Frontal cortex (tissue), 4 donors: ENCODE data around the gene UNKL. TPM values are rescaled to one million over a fixed set of nuclear protein-coding genes. Genes with fewer than 3 reads are reported as not detected.

Experiments used
- DNase-seq, 2 donors: peaks; one replicate each; pipeline ENCODE4 v3.0.0; 2012; ENCODE audit warnings: low spot score in 2 of 2
- FAIRE-seq: peaks from 2 replicates; lab custom pipeline; 2012; peaks lifted over from hg19 to GRCh38; lab: Jason Lieb, UNC
- total RNA-seq: library from RNA; depleted of rRNA; stranded (reverse); fragments of >200 nt; gene quantifications from one replicate; pipeline ENCODE4 v1.2.3, GENCODE V29; 2014
- donor health status: control.
- donor health status: control.
- donor health status: control.

UNKL gene
- total RNA-seq, 1 donor from 2014 or later, result 8.2 TPM

- DNase-seq (no peak), FAIRE-seq (no peak)
These were observed 52.7 kb downstream of the UNKL start for GRCh38 chr16:1361685-1362360.

DNA sequence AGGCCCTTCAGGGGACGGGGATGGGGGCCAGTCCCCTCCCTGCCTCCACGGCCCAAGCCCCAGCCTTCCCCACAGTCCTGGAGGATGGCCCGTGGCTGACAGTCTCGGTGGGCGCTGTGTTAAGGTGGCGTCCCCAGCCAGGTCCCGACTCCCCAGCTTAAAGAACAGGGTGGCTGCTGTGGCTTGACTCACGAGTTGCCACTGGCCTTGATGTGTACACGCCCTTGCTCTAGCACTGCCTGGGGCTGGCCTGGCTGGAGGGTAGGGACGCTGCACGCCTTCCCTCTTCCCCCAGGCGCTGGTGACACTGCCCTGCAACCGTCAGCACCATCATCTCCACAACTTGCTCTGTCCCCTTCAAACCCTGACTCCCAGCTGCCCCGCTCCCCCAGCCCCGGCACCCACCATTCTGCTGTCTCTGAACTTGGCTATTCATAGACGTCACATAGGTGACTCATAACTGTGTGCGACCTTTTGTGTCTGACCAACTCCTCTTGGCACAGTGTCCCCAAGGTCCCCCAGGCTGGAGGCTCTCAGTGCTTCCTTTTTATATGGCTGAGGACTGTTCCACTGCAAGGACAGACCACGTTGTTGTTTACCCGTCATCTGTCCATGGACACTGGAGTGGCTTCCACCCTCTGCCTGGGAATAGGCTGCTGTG lies 56.5 kb downstream of the UNKL start:
- no peak for FAIRE-seq
- no peak for DNase-seq

DNA sequence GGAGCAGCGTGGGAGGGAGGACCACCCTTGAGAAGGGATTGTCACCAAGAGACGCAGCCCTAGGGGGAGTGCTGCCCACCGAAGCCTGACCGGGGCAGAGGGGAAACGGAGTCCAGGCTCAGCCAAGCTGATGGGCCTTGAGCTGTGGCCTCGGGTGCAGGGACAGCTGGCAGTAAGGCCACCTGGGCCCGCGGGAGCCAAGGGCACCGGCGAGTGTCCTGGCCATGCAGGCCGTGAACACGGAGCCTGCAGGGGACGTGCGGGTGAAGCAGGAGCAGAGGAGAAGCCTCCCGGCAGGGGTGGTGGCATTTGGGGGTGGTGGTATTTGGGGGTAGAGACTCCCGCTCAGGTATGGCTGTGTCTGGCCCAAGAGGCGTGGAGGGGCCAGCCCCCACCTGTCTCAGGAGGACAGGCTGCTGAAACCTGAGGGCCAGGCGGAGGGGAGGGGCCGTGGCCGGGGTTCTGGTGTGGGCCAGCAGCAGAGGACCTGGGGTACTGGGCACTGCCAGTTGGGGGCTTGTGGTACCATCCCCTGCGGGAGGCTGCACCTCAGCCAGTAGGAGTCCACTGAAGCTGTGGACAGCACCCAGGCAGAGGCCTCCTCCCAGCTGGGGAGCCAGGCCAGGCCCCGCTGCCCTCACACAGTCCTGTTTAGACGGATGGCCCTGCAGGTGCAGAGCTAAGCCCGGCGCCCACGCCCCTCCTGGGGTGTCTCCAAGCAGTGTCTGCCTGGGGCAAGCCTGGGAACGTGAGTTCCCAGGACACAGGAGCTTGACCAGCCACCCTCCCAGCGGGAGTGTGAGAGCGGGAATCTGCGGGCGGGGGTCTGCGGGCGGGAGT lies 58.2 kb downstream of the UNKL start:
- DNase-seq (no peak), FAIRE-seq (no peak)

GRCh38 chr16:1355591-1355990 lies 58.9 kb downstream of the UNKL start:
- DNase-seq (no peak), FAIRE-seq (no peak)

DNA sequence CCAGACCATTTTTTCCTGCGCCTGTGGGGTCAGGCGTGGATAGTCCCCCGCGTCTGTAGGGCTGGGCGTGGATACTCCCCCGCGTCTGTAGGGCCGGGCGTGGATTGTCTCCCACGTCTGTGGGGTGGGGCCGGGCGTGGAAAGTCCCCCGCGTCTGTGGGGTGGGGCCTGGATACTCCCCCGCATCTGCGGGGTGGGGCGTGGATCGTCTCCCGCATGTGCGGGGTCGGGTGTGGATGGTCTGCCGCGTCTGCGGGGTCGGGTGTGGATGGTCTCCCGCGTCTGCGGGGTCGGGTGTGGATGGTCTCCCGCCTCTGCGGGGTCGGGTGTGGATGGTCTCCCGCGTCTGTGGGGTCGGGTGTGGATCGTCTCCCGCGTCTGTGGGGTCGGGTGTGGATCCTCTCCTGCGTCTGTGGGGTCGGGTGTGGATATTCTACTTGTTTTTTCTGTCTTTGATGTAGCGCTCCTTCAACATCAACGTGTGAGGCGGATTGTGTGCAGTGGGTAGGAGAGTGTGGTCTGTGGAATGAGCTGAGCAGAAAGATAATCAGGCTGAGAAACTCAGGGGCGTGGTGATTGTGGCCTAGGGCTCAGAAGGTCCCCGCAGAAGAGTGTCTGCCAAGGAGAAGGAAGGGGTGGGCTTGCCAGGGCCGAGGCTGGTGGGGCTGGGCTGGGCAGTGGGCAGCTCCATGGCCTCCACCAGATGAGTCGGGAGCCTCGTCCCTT lies 59.5 kb downstream of the UNKL start:
- FAIRE-seq (no peak), DNase-seq (no peak)

GRCh38 chr16:1351582-1352362 lies 62.7 kb downstream of the UNKL start, which contains the start of the genes GNPTG and TSR3:
TSS of gene GNPTG (plus strand) at chr16:1351931. CDS start at chr16:1351966, 35 bp downstream.
TSS of gene TSR3 (minus strand) at chr16:1351878. CDS start at chr16:1351804, 74 bp downstream.
- FAIRE-seq (no peak), DNase-seq (peak; percentile 91 to 97)

GRCh38 chr16:1351215-1351581 lies 63.3 kb downstream of the UNKL start:
- DNase-seq (no peak), FAIRE-seq (no peak)

DNA sequence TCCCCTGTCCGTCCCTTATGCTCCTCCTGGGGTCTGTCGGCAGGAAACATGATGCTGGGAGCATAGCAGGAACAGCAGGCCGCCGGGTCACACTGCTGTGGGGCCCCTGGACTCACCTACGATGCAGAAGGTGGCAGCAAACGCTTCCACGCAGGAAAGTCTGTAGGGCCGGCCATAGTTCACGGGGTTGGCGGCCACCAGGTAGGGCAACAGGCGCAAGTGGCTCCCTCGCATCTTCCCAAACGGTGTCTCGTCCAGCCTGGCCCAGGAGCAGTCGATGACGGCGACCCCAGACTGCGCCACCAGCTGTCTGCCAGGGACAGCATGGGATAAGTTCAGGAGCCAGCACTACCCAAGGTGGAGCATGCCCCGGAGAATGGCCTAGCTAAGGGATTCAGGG lies 63.8 kb downstream of the UNKL start:
- DNase-seq (no peak), FAIRE-seq (no peak)

DNA sequence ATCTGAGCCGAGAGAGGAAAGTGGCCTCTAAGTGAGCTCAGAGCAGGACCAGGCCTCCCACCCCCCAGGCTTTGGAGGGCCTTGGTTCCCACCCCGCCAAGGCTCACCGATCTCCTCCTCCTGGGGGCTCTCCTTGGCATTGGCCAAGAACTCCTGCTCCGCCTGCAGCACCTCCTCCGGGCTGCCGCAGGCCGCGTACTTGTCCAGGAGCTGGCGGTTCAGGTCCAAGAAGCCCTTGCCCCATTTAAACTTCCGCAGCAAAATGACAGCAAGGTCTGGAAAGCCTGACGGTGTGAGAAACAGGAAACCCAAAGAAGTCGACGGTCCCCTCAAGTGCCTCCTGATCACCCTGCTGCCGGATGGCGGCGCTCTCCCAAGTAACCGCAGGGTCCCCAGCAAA lies 64.6 kb downstream of the UNKL start:
- FAIRE-seq (no peak), DNase-seq (no peak)

DNA sequence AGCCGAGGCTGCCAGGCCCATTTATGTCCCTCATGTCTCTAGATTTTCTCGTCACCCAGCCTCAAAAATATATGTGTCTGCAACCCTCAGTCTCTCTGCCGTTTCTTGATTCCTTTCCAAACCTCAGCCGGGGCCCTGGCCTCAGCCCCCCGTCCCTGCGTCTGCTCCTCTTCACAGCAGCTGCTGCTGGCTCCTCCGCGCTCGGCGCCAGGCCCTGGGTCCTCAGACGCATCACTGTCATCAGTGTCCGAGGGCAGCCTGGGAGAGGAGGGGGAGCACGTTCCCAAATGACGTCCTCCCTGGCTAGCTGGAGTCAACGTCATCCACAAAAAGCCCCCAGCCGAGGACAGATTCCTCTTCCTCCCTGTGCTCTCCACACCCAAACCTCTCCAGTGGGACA lies 65.2 kb downstream of the UNKL start:
- FAIRE-seq, result no peak
- DNase-seq, result no peak

GRCh38 chr16:1348926-1349325 lies 65.6 kb downstream of the UNKL start:
- no peak for DNase-seq

GRCh38 chr16:1348441-1348840 lies 66.1 kb downstream of the UNKL start:
- FAIRE-seq (no peak), DNase-seq (no peak)

More at GRCh38 chr16:1348926-1349325, 65.6 kb downstream of the UNKL start:
- FAIRE-seq, result no peak

- DNase-seq, result no peak
- no peak for FAIRE-seq
These were observed 66.5 kb downstream of the UNKL start for GRCh38 chr16:1347962-1348361.

GRCh38 chr16:1347286-1347855 lies 67.1 kb downstream of the UNKL start:
- DNase-seq (no peak), FAIRE-seq (no peak)

DNA sequence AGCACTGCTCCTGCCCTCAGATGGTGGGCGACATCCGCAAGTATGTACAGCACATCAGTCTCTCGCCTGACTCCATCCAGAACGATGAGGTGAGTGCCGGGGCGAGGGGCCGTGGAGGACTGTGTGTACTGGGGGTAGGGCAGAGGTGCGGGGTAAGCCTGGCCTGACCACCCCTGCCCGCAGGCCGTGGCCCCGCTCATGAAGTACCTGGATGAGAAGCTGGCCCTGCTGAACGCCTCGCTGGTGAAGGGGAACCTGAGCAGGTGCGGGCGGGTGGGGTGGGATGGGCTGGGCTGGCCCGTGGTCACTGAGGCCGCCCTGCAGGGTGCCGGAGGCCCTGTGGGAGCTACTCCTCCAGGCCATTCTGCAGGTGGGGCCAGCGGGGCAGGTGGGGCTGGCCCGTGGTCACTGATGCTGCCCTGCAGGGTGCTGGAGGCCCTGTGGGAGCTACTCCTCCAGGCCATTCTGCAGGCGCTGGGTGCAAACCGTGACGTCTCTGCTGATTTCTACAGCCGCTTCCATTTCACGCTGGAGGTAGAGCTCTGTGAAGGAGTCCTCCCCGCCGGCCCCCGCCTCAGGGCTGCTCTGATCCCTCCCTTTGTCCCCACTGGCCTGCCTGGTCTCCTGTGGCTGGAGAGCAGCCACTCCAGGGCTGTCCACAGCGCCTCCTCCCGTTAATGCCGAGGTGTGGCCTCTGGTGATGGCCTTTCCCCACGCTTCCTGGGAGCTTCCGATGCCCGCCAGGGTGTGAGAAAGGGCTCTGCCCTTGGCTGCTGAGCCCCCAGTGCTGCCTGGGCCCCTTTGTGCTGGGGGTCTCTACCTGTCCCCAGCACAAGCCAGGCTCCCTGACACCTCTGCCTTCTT lies 67.8 kb downstream of the UNKL start:
- FAIRE-seq, result no peak
- no peak for DNase-seq

- DNase-seq, result no peak
- FAIRE-seq, result no peak
These were observed 68.7 kb downstream of the UNKL start for GRCh38 chr16:1345651-1346421.

- DNase-seq (no peak), FAIRE-seq (no peak)
These were observed 69.4 kb downstream of the UNKL start for GRCh38 chr16:1345087-1345486.
